ENCODE data around the gene EHD1.

- TF ChIP-seq EZH2phosphoT487 (conservative IDR thresholded peaks at IDR 0.05; ENCODE audit: low read length) (no peak), CTCF (IDR thresholded peaks at IDR 0.05; ENCODE audit: insufficient read depth, low read length, poor library complexity, severe bottlenecking) (no peak)
Observed at GRCh38 chr11:64888729-64889511, 10.5 kb upstream of the EHD1 start.

All from SU-DHL-6 (cell line).